GM19025 (cell line): ENCODE results near the gene VIPR2.
"Not testable (repeated sequence)": the region's sequence is repeated elsewhere in the genome, so short reads cannot be mapped to it uniquely, and the experiment has no call there.

ENCODE experiments used
- ATAC-seq: cut with Tn5 transposase; IDR thresholded peaks from one replicate; pipeline ENCODE4 v1.9.1; 2021; ENCODE audit warnings: mild to moderate bottlenecking, low read depth, moderate library complexity; ENCODE audit not compliant: unreplicated experiment

The VIPR2 gene

GRCh38 chr7:159094919-159095915, 49.5 kb downstream of the VIPR2 start:
- ATAC-seq: no peak

DNA sequence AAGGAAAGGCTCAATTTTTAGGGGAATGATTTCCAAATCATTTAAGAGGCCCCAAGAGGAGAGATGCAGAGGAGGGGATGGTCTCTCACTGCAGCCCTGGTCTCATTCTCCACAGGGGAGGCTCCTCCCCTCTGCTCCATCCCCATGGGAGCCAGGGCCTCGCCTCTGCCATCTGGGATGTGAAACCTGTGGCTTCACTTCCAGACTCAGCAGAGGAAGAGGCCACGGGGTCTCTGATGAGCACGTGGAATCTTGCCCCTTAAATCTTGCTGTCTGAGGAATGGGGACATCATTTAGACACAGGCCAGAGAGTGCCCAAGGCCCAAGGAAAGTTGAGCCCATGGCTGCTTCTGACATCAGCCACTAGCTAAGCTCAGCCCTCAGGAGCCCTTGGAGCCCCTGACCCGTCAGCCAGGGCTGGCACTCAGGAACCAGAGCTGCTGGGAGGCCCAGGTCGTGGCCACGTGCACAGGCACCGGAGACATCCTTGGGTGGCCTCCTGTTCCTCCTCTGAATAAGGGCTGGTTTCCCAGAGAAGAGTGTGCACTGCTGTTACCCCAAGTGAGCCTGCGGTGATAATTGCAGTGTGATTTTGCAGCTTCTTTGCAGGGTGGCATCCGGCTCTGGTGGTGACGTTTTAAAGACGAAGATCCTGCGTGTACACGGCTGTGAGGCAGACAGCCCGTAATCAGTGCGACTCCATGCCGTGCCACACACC, 50.5 kb downstream of the VIPR2 start:
- no peak for ATAC-seq

GRCh38 chr7:159093351-159093971, 51.2 kb downstream of the VIPR2 start:
- no peak for ATAC-seq

DNA sequence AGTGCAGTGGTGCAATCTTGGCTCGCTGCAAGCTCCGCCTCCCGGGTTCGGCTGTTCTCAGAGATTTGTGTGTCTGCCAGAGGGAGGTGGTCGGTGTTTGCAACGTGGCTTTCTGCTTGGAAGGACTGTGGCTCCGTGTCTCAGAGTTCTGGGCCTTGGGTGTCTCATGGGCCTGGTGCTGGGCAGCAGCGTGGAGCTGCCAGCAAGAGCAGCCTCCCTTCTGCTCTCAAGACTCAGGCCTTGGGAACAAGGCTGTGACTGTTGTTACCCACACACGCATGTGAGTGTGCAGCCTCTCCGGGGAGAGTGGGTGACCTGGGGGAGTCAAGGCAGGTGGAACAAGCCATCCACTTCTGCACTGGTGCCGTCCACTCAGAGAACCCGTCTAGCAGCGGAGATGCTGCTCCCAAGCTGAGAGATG, 52.0 kb downstream of the VIPR2 start:
- no peak for ATAC-seq

- ATAC-seq: no peak
Measured at GRCh38 chr7:159091480-159092475, 52.9 kb downstream of the VIPR2 start.

DNA sequence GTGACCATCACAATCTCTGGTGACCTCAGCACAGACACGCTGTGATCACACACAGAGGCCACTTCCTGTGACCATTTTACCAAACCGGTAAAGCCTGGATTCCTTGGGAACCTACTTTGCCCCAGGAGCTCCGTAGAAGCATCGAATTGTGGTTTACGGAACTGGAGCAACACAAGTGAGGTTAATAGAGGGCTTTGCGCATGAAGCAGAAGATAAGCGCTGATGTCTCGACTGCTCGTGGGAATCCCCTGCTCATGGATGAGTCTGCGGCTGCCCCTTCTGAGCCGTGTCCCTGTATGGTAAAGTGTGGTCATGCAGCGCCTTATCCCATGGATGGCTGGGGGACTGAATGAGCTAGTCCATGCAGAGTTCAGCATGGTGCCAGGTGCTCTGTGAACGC, 53.6 kb downstream of the VIPR2 start:
- no peak for ATAC-seq

- no peak for ATAC-seq
Measured at GRCh38 chr7:159088016-159088865, 56.4 kb downstream of the VIPR2 start.

DNA sequence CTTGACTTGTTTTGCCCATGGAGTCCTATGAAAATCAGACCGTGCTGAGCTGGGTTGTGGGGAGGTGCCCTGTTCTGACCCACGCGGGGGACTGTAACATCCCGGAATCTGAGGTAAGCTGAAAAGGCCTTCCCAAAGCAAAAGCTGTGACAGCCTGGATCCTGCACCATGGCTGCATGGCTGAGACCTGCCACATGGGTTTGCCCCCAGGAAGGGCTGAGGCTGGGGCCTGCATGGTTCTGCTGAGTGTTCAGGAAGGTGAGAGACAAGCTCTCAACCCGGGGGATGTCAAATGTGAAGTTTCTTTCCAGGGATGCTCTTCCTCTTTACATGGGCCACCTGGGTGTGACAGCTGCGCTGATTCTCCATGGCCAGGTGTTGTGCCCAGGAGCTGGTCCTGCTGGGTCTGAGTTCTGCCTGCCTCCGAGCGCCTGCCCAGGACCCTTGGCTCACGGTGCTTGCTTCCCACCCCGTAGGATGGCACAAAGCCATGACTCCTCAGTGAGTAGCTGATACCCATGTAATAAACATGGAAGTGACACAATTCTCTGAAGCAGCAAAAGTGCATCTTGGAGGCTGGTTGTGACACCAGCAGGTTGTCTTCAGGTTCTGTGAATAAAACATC, 58.3 kb downstream of the VIPR2 start:
- ATAC-seq: no peak

DNA sequence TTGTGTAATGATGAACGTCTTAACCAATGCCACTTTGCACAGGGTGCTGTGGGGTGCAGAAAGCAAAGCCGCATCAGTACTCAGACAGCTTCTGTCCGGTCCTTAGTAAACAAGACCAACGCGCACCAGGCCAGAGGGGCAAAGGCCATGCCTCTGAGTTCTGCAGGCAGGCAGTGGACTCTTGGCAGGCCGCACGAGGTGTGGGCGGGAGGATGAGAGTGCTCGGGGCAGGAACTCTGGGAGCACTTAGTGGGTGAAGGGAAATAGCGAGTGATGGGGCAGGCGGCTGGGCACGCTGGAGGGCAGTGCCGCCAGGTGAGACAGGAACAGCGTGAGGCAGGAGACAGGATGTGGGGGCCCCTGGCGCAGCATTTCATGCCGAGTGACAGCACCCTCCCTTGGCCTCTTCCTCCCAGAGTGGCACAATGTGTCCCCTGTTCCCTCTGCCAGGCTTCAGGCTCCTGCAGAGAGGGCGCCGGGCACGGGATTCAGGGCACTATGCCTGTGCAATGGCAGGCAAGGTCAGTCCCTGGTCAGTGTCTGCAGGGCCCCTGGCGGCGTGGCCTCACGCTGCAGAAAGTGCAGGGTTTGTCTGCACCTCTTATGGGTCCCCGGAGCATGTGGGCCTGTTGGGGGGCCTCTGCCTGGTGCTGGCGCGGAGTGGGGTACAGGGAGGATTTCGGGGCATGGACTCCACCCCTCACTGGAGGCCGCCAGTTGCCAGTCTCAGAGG, 60.4 kb downstream of the VIPR2 start:
- no peak for ATAC-seq

DNA sequence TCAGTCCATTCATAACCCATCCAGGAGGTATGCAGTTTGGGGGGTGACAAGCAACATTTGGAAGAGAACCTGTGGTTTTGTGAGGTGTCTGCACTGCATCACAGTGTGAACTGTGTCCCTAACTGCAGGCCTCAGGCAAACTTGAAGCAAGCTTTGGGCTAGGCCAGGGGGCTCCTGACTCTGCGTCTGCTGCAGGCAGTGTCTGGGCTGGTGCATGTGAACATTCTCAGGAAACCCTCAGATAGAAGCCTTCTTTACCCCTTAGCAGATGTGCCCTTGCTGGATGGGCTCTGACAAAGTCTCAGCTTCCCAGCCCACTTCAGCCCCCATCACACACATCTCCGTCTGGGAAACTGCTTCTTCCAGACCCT, 61.0 kb downstream of the VIPR2 start:
- no peak for ATAC-seq

DNA sequence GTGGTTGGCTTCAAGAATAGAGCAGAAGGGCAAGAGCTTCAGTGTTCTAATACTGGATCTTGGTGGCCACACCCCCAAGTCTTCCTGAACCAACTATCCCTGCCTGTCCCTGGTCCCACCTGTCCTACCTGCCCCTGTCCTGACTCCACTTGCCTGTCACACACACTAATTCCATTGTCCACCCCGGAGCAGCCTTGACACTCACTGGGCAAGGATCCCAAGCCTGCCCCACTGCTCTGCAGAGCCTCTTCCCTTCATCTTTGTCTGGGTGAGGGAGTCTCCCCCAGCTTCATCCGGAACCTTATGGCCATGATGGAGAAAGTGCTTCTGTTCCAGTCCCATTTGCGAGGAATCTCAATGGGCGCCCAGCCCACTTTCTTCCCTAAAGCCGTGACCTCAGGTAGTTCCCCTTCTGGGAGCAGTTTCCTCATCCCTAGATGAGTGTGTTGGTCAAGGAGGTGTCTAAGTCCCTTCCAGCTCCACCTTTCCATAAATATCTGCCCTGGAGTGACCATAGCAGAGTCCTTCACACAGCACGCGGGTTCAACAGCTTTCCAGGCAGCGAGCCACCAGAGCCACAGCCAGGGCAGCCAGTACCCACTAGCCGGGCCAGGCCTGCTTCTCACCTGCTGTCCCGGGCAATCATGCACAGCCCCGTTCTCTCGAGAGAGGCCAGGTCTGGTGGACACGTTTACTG, 61.5 kb downstream of the VIPR2 start:
- no peak for ATAC-seq

GRCh38 chr7:159082075-159082474, 62.6 kb downstream of the VIPR2 start:
- ATAC-seq: not testable (repeated sequence)

GRCh38 chr7:159078911-159079270, 65.8 kb downstream of the VIPR2 start:
- no peak for ATAC-seq

- ATAC-seq: no peak
Measured at GRCh38 chr7:159078193-159078910, 66.3 kb downstream of the VIPR2 start.

GRCh38 chr7:159076333-159076732, 68.3 kb downstream of the VIPR2 start:
- no peak for ATAC-seq

DNA sequence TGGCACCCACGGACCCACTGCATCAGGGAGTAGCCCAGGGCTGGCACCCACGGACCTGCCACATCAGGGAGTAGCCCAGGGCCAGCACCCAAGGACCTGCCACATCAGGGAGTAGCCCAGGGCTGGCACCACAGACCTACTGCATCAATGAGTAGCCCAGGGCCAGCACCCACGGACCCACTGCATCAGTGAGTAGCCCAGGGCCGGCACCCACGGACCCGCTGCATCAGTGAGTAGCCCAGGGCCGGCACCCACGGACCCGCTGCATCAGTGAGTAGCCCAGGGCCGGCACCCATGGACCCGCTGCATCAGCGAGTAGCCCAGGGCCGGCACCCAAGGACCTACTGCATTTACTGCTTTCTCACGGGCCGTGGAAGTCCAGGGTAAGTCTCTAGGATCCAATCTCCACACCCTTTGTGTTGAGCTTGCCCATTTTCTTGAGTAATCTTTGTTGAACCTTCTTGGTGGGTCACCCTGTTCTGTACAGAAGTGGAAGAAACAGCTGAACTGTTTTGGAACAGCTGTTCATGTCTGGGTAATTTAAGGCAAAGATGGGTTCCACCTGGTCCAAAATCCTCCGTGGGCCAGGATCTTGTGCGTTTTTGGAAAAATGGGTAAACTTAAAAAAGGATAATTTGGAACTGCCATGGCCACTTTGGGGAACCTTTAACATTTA, 69.0 kb downstream of the VIPR2 start:
- ATAC-seq: no peak
